Tibial nerve (tissue), 4 donors: ENCODE data around the gene FLYWCH1. TPM values are rescaled to one million over a fixed set of nuclear protein-coding genes. Genes with fewer than 3 reads are reported as not detected.

Experiments
- DNase-seq, 2 donors: peaks; one replicate each; pipeline ENCODE4 v3.0.0-alpha.2; 2019; ENCODE audit warnings: low spot score in 2 of 2
- H3K27ac ChIP-seq, 4 donors: fragments of 200-600 bp; sonication (generic) in 3 of 4; one replicate each; pipeline ENCODE4 v1.5.1; 2017 to 2019; ENCODE audit warnings: mild to moderate bottlenecking in 1 of 4
- H3K27me3 ChIP-seq, 2 donors: fragments of 200-600 bp; sonication (generic) in 1 of 2; one replicate each; pipeline versions ENCODE4 v1.5.1 to v1.6.0; 2017 to 2019
- H3K36me3 ChIP-seq, 3 donors: fragments of 200-600 bp; sonication (generic); one replicate each; pipeline ENCODE4 v1.5.1; 2018 to 2019
- H3K4me1 ChIP-seq, 4 donors: fragments of 200-600 bp; sonication (generic) in 3 of 4; one replicate each; pipeline ENCODE4 v1.5.1; 2017 to 2019
- H3K4me3 ChIP-seq, 4 donors: fragments of 200-600 bp; sonication (generic) in 3 of 4; one replicate each; pipeline ENCODE4 v1.5.1; 2017 to 2019; ENCODE audit warnings: mild to moderate bottlenecking in 1 of 4, moderate library complexity in 1 of 4
- H3K9me3 ChIP-seq, 4 donors: fragments of 200-600 bp; sonication (generic) in 3 of 4; one replicate each; pipeline ENCODE4 v1.5.1; 2017 to 2019
- EP300 ChIP-seq, 2 donors: sonication (generic); formaldehyde crosslinking; IDR thresholded peaks; one replicate each; pipeline ENCODE4 v1.6.1; 2017; ENCODE audit warnings: antibody characterized with exemption in 2 of 2, mild to moderate bottlenecking in 1 of 2
- POLR2A ChIP-seq, 2 donors: fragments of 450-650 bp; IDR thresholded peaks; one replicate each; pipeline ENCODE4 v1.6.1; 2017; ENCODE audit warnings: antibody characterized with exemption in 2 of 2, mild to moderate bottlenecking in 2 of 2, moderate library complexity in 2 of 2
- WGBS, 2 donors: methylation state at CpG; one replicate each; pipeline ENCODE4 v1.1.5; 2018; 5-methylcytosine and 5-hydroxymethylcytosine counted together
- total RNA-seq, 4 donors: library from RNA; depleted of rRNA; stranded (reverse); fragments of >200 nt; gene quantifications; one replicate each; pipeline ENCODE4 v1.1.0, GENCODE V29; 2016
- TF ChIP-seq, protein P1 (sequence below), 5 experiments: fragments of 200-600 bp in 3 of 5; fragments of 450-650 bp in 2 of 5; sonication (generic) in 3 of 5; IDR thresholded peaks; one replicate each; pipeline ENCODE4 v1.5.1; 2016 to 2019; ENCODE audit warnings: antibody characterized with exemption in 5 of 5, mild to moderate bottlenecking in 3 of 5, moderate library complexity in 2 of 5

Gene FLYWCH1
- total RNA-seq, 4 donors from 2014 or later = 65.1 to 74.9 (median 68.7) TPM

DNA sequence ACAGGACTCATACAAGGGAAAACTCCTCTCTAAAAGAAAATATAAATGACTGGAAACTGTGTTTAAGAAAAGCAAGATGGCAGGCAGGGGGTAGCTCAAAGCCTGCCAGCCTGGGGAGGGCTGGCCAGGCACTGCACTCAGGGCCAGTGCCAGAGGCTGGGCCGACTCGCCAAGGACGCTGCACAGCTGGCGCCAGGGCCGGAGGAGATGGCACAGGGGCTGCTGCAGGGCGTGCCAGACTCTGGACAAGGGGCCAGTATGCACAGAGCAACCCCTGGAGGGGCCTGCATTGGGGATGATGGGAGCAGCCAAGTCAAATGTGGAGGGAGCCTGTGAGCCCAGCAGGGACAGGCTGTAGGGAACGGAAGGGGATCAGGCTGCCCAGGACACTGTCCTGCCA lies 64.5 kb downstream of the FLYWCH1 start:
- Histone ChIP-seq H3K27me3 (peaks cover 0 to 25% of the 10 kb centered on the region in 2 donors), H3K4me3 (no peak overlapping the region), H3K4me1 (peaks cover 0 to 25% (median 13%) of the 10 kb centered on the region in 4 donors), H3K27ac (no peak overlapping the region), H3K9me3 (no peaks in the 10 kb centered on the region), H3K36me3 (peaks cover 0 to 28% (median 0%) of the 10 kb centered on the region in 3 donors)
- TF ChIP-seq, protein P1, sequence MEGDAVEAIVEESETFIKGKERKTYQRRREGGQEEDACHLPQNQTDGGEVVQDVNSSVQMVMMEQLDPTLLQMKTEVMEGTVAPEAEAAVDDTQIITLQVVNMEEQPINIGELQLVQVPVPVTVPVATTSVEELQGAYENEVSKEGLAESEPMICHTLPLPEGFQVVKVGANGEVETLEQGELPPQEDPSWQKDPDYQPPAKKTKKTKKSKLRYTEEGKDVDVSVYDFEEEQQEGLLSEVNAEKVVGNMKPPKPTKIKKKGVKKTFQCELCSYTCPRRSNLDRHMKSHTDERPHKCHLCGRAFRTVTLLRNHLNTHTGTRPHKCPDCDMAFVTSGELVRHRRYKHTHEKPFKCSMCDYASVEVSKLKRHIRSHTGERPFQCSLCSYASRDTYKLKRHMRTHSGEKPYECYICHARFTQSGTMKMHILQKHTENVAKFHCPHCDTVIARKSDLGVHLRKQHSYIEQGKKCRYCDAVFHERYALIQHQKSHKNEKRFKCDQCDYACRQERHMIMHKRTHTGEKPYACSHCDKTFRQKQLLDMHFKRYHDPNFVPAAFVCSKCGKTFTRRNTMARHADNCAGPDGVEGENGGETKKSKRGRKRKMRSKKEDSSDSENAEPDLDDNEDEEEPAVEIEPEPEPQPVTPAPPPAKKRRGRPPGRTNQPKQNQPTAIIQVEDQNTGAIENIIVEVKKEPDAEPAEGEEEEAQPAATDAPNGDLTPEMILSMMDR (IDR thresholded peaks at IDR 0.05) = no peak
- TF ChIP-seq POLR2A (IDR thresholded peaks at IDR 0.05) (no peak), EP300 (IDR thresholded peaks at IDR 0.05) (no peak)
- WGBS, 2 donors = 83 to 87% methylated on average over 7 of the region's 7 CpGs
- DNase-seq = no peak

DNA sequence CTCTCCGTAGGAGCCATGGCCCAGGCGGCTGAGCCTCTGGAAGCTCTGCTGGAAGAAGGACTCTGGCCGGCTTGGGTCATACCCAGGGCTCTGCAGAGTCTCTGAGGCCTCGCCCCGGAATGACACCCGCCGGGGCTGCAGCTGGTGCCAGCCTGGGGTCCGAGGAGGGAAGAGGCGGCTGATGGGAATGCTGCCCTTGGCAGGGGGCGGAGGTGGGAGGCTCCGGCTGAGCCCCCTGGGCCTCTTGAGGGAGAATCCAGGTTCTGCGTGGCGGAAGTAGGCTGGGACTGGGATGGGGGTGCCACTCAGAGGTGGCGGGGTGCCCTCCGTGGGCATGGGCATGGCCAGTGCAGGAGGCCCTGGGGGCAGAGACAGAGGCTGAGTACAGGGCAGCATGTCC lies 64.9 kb downstream of the FLYWCH1 start:
- Histone ChIP-seq H3K27me3 (peaks cover 0 to 25% of the 10 kb centered on the region in 2 donors), H3K4me1 (peaks cover 0 to 25% (median 14%) of the 10 kb centered on the region in 4 donors), H3K4me3 (no peak overlapping the region), H3K36me3 (peaks cover 0 to 25% (median 0%) of the 10 kb centered on the region in 3 donors), H3K9me3 (no peaks in the 10 kb centered on the region), H3K27ac (no peak overlapping the region)
- 87 to 92% methylated on average over 3 to 15 of the region's 15 CpGs for WGBS, 2 donors
- no peak for DNase-seq
- TF ChIP-seq POLR2A (IDR thresholded peaks at IDR 0.05) = no peak
- TF ChIP-seq EP300 (IDR thresholded peaks at IDR 0.05) = no peak
- TF ChIP-seq, protein P1 (IDR thresholded peaks at IDR 0.05) = no peak

DNA sequence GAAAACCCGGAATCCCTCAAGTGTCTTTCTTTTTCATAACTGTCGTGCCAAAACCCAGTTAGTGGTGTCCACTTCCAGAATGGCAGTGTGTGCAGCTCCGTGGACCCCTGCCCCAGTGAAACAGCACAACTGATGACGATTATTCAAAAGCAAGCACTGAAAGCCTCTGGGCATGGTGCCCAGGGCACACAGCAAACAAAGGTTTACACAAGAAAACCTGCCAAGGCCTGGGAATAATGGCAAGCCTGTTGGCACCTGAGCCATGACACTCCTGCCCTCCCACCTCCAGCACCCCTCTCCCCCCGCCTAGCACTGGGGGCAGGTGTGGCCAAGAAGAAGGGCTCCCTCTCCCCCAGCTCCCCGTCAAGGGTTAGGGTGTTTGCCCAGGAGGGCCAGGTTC lies 65.7 kb downstream of the FLYWCH1 start:
- Histone ChIP-seq H3K4me3 (no peak overlapping the region), H3K27ac (no peak overlapping the region), H3K27me3 (peaks cover 0 to 25% of the 10 kb centered on the region in 2 donors), H3K9me3 (no peaks in the 10 kb centered on the region), H3K4me1 (peaks cover 0 to 23% (median 14%) of the 10 kb centered on the region in 4 donors), H3K36me3 (peaks cover 0 to 18% (median 0%) of the 10 kb centered on the region in 3 donors)
- TF ChIP-seq POLR2A (IDR thresholded peaks at IDR 0.05) = no peak
- DNase-seq = no peak
- 64 to 77% methylated on average over 5 to 6 of the region's 6 CpGs for WGBS, 2 donors

DNA sequence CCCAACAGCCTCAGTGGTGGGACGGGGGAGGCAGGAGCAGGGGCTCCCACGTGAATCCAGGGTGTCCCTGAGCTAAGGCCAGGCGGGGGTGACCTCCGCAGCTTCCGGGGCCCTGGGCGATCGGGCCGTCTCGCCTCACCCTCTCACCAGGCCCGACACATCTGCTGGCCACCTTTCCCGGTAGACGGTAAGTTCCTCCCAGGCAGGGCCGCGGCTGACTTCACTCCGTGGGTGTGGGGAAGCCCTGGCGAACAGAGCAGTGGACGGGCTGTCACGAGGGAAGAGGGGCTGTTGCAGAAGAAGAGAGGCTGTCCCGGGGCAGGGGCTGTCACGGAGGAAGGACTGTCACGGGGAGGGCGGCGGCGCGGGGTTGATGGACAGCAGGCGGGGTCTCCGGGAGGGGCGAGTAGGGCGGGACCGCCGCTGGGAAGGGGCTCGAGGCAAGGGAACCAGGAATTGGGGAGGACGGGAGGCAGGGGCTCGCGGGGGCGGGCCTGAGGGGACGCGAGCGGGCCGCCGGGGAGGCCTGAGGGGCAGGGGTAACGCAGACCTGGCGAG lies 68.0 kb downstream of the FLYWCH1 start:
- H3K9me3 ChIP-seq = no peaks in the 10 kb centered on the region
- peaks cover 0 to 37% (median 19%) of the 10 kb centered on the region in 4 donors for H3K4me1 ChIP-seq
- H3K27ac ChIP-seq = peak overlapping the region in 1 of 4 donors; percentile 90
- no peak for DNase-seq
- peaks cover 0 to 25% of the 10 kb centered on the region in 2 donors for H3K27me3 ChIP-seq
- H3K4me3 ChIP-seq = peak overlapping the region; percentile 61 to 93 (median 88)
- WGBS, 2 donors = 2 to 3% methylated on average over 30 to 34 of the region's 43 CpGs
- no peak for TF ChIP-seq POLR2A (IDR thresholded peaks at IDR 0.05)
- no peak for TF ChIP-seq EP300 (IDR thresholded peaks at IDR 0.05)
- TF ChIP-seq, protein P1 (IDR thresholded peaks at IDR 0.05) = no peak
- H3K36me3 ChIP-seq = peaks cover 0 to 1% (median 0%) of the 10 kb centered on the region in 3 donors

DNA sequence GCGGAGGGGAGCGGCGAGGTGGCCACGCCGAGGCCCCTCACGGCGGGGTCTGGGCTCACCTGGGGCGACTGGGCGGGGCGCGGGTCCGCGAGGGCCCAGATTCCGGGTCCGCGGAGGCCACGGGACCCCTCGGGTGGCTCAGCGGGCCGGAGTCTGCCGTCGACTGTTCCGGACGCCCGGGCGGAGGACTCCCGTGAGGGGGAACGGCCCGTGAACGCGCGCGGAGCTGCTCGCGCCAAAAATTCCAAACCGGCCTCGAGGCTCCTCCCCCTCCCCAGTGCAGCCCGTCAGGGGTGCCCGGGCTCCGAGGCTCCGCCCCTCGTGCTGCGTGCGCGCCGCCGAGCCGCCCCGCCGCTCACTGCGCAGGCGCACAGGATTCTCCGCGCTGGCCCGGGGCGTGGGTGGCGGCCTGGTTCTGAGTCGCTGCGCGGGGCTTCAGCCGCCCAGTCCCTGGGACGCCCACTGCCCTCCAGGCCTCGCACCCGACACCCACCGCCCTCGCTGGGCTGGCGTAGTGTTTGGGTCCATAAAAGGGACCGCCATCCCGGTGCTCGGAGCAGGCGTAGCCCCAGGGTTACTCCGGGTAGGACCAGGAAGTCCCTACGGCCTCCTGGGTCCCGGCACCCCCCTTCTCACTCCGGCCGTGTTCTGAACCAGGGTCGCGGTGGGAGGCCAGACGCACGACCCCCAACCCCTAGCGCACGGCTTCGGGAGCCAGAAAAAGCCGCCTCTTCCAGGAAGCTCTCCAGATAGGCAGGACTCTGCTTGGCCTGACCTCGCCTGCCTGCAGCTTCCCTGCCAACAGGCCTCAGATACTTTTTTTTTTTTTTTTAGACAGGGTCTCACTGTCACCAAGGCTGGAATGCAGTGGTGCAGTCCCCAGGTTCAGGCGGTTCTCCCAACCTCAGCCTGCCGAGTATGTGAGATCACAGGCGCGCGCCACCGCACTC lies 68.8 kb downstream of the FLYWCH1 start, which contains the start of gene PKMYT1:
PKMYT1 (minus strand) TSS at position 220 of the 950 bp plus-strand sequence. CDS start 789 bp downstream, outside the sequence.
- H3K27ac ChIP-seq = peak within 1 kb of the TSS; percentile 63 to 93 (median 91)
- peak within 1 kb of the TSS; percentile 61 to 93 (median 88) for H3K4me3 ChIP-seq
- no peaks in the 10 kb centered on the region for H3K36me3 ChIP-seq
- H3K9me3 ChIP-seq = no peaks in the 10 kb centered on the region
- H3K27me3 ChIP-seq = peaks cover 0 to 25% of the 10 kb centered on the region in 2 donors
- peaks cover 0 to 43% (median 19%) of the 10 kb centered on the region in 4 donors for H3K4me1 ChIP-seq
- DNase-seq = peak; percentile 76 to 78
- TF ChIP-seq EP300 (IDR thresholded peaks at IDR 0.05) (peak; percentile 7 to 88), POLR2A (IDR thresholded peaks at IDR 0.05) (peak; percentile 83 to 92)
- TF ChIP-seq, protein P1 (IDR thresholded peaks at IDR 0.05) = peak in 2 of 5 experiments; percentile 9 to 20
- 13 to 22% methylated on average over 25 to 41 of the region's 91 CpGs for WGBS, 2 donors
